ENCODE data around the gene STRA8.
A peak's percentile ranks its signal among the peaks of the same experiment; 100 is the strongest.

STRA8 gene

GRCh38 chr7:135265637-135266036, 32.0 kb downstream of the STRA8 start:
- DNase-seq (ENCODE audit: low read depth in 2 of 2), result no peak

- DNase-seq (ENCODE audit: low read depth in 2 of 2), result no peak
Observed at GRCh38 chr7:135269921-135270320, 36.3 kb downstream of the STRA8 start.

GRCh38 chr7:135270577-135271254, 37.1 kb downstream of the STRA8 start:
- DNase-seq (ENCODE audit: low read depth in 2 of 2), result no peak

DNA sequence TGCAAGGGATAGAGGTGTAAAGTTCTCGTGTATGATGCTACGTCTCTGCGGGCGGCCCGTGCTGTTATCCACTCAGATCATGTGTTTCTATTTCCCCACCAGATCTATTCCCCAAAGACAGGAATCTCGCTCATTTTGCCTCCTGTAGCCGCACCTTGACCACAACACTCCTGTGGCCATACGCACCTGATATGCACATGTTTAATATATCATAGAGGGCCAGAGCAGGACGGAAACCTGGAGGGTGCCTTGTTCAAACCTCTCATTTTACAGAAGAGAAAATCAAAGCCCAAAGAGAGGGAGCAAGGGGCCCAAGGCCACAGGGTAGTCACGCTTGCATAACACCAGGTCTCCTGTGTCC, 37.6 kb downstream of the STRA8 start:
- no peak for DNase-seq (ENCODE audit: low read depth in 2 of 2)

- DNase-seq (ENCODE audit: low read depth in 2 of 2), result no peak
Observed at GRCh38 chr7:135272303-135272702, 38.7 kb downstream of the STRA8 start.

DNA sequence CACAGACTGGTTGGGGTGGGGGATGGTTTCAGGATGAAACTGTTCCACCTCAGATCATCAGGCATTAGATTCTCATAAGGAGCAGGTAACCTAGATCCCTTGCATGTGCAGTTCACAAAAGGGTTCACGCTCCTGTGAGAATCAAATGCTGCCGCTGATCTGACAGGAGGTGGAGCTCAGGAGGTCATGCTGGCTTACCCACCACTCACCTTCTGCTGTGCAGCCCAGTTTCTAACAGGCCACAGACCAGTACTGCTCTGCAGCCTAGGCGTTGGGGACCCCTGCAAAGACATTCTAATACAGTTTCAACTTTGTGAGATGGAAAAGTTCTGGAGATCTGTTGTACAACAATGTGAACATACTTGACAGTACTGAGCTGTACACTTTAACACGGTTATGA, 39.9 kb downstream of the STRA8 start:
- no peak for DNase-seq (ENCODE audit: low read depth in 2 of 2)

DNA sequence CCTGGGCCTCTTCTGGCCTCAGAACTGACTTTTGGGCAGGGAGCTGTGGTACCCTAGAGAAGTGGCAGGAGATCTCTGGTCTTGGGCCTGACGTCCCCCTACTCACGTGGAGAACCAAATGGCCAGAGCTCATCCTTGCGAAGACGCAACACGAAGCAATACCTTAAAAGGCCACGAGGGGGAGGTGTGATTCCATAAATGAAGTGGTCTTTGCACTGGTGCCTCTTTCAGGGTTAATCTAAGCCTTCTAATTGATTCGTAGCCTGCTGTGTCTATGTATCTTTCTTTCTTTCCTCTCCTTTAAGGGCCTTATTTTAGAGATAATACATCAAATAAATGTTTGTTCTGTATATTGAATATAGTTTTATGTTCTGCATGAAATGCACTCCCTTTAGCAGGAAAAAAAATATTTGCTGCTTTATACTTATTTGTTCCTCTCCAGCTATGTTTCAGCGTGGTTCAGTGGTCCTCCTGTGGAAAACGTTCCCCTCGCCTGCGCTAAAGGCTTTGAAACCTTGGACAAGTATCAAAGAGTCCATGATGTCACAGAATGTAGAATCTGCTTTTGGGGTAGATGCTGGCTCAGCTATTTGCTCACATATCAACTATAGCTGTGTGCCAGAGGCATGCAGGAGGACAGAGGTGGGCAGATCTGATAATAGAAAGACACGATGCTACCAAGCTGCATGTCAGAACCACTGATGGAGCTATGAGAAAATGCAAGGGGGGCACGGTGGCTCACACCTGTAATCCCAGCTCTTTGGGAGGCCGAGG, 41.0 kb downstream of the STRA8 start:
- DNase-seq (ENCODE audit: low read depth in 2 of 2), result peak; percentile 46 to 54

DNA sequence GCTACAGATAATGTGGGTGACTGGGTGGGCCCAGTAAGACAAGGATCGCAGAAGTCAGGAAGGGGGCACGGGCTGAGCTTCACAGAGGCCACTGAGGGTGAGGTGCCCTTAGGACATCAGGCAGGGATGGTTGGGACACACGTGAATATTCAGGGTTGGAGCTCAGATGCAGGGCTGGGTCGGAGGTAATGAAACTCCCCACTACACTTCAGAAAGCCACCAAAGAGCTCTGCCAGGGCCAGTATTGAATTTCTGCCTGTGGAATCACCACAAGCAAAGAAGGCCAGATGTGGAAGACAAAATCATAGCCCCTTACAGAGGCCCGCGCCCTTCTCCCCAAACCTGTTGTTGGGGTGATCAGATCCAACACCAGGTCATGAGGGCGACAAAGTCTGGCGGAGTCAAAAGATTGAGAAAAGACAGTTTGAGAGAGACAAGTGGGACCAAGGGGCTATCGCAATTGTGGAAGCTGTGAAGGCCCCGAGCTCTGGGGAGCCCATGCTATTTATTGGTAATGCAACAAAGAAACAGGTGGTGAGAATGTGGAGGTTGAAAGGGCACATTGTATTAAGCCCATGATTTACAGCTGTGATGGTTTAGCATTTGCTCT, 42.4 kb downstream of the STRA8 start:
- no peak for DNase-seq (ENCODE audit: low read depth in 2 of 2)

GRCh38 chr7:135277161-135277560, 43.5 kb downstream of the STRA8 start:
- no peak for DNase-seq (ENCODE audit: low read depth in 2 of 2)

GRCh38 chr7:135281363-135281949, 47.8 kb downstream of the STRA8 start:
- DNase-seq (ENCODE audit: low read depth in 2 of 2), result peak; percentile 61 to 64

DNA sequence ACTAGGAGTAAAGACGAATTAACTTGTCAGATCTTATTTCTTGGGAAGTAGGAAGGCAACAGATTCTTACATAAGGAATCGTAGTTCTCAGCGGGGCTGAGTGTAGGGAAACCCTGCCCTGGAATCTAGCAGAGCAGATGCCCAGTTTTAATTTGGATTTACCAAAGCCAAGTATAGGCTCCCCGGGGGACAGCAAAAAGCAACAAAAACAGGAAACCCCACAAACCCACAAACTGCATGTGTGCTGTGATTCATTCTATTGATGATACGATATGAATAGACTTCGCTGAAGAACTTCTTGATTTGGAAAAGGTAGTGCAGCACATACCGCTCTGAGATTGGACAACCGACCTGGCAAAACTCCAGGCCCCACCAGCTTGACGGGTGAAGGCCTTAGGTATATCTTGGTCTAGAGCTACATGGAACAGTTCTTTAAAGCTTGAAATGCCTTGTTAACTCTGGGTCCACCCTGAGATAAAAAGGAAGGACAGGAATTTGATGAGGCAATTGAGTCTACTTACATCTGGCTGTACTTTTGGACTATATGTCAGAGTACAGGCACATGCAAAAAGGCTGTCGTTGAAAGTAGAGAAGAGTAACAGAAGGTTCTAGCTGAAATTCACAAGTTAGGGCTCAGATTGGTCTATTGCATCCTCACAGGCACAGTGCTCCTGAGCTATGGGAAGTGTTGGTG, 49.1 kb downstream of the STRA8 start:
- DNase-seq (ENCODE audit: low read depth in 2 of 2), result no peak

GRCh38 chr7:135283959-135284638, 50.5 kb downstream of the STRA8 start:
- no peak for DNase-seq (ENCODE audit: low read depth in 2 of 2)

DNA sequence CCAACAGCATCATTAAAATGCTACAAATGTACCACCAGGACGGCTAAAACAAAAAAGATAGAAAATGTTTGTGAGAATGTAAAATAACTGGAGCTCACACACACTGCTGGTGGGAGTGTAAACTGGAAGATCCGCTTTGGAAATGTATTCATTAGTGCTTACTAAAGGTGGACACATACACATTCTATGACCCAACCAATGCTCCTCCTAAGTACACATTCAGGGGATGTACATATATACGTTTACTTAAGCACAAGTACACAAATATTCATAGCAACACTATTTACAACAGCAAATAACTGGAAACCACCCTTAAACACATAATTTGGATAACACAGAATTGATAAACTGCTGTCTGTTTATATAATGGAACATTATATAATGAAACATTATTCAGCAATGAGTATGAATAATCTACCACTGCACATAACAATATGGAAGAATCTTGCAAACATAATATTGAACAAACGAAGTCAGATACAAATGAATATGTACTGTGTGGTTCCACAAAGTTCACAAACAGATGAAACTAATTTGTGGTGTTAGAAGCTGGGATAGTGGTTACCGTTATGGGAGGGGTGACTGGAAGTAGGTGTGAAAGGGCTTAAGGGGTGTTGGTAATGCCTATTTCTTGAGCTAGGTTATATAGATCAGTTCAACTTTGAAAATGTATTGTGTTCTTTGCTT, 52.1 kb downstream of the STRA8 start:
- no peak for DNase-seq (ENCODE audit: low read depth in 2 of 2)

DNA sequence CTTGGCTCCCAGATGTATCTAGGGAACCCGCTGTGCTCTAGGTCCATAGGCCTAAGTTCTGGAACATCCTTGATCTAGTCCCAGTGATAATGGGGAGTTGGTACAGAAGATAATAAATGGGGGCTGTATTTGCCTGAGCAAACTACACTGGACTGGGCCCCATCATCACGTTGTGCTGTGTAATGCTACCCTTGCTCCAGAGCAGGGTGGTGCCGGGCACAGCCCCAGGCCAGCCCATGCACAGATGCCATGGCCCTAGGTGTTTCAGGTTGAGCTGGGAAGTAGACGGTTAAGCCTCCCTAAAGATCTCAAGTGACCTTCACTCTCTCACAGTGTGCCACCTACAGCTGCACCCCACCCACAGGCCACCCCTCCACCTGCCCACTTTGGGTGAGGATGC, 53.2 kb downstream of the STRA8 start:
- no peak for DNase-seq (ENCODE audit: low read depth in 2 of 2)

DNA sequence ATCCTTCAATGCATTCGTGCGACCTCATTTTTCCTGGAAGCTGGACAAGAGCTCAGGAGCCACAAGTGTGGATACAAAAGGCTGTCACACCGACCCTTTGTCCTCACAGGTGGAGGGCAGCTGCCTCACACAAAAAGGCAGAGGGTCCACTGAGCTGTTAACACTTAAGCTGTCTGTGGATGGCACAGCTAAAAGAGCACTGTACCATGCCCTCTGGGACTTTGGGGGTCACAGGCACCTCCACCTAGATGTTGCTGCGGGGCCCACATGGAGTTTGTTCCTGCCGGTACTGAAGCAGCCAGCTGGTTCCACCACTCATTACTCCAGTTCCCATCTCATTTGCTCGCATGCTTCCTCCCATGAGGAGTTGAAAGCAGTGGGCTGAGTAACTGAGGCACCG, 57.0 kb downstream of the STRA8 start:
- no peak for DNase-seq (ENCODE audit: low read depth in 2 of 2)

DNA sequence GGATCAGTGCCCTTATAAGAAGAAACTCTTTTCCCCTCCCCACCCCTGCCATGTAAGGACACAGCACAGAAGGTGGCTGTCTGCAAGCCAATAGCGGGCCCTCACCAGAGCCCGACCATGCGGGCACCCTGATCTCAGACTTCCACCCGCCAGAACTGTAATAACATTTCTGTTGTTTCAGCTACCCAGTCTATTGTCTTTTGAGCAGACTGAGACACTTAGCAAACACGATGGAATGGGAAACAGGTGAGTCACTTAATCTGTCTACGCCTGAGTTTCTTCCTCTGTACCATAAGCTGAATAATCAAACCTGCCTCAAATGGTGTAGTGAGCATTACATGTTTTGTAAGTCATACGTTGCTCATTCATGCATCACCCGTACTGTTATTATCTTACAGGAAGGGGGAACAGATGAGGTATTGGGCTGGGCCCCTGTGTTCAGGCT, 58.2 kb downstream of the STRA8 start:
- no peak for DNase-seq (ENCODE audit: low read depth in 2 of 2)

GRCh38 chr7:135299235-135299634, 65.6 kb downstream of the STRA8 start:
- DNase-seq (ENCODE audit: low read depth in 2 of 2), result no peak

GRCh38 chr7:135300913-135301765, 67.5 kb downstream of the STRA8 start:
- DNase-seq (ENCODE audit: low read depth in 2 of 2), result no peak
